HG03135 (cell line): ENCODE results near the gene GARRE1.
"Not testable (repeated sequence)": the region's sequence is repeated elsewhere in the genome, so short reads cannot be mapped to it uniquely, and the experiment has no call there.

Experiments
- ATAC-seq: cut with Tn5 transposase; IDR thresholded peaks from one replicate; pipeline ENCODE4 v1.9.1; 2021; ENCODE audit warnings: mild to moderate bottlenecking, moderate library complexity; ENCODE audit not compliant: unreplicated experiment

The GARRE1 gene, protein sequence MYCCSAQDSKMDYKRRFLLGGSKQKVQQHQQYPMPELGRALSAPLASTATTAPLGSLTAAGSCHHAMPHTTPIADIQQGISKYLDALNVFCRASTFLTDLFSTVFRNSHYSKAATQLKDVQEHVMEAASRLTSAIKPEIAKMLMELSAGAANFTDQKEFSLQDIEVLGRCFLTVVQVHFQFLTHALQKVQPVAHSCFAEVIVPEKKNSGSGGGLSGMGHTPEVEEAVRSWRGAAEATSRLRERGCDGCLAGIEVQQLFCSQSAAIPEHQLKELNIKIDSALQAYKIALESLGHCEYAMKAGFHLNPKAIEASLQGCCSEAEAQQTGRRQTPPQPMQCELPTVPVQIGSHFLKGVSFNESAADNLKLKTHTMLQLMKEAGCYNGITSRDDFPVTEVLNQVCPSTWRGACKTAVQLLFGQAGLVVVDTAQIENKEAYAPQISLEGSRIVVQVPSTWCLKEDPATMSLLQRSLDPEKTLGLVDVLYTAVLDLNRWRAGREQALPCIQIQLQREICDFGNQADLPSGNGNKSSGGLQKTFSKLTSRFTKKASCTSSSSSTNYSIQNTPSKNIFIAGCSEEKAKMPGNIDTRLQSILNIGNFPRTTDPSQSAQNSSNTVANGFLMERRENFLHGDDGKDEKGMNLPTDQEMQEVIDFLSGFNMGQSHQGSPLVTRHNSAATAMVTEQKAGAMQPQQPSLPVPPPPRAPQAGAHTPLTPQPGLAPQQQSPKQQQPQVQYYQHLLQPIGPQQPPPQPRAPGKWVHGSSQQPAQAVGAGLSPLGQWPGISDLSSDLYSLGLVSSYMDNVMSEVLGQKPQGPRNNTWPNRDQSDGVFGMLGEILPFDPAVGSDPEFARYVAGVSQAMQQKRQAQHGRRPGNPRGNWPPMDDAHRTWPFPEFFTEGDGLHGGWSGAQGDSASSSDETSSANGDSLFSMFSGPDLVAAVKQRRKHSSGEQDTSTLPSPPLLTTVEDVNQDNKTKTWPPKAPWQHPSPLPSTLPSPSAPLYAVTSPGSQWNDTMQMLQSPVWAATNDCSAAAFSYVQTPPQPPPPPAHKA (N-terminal part only)

DNA sequence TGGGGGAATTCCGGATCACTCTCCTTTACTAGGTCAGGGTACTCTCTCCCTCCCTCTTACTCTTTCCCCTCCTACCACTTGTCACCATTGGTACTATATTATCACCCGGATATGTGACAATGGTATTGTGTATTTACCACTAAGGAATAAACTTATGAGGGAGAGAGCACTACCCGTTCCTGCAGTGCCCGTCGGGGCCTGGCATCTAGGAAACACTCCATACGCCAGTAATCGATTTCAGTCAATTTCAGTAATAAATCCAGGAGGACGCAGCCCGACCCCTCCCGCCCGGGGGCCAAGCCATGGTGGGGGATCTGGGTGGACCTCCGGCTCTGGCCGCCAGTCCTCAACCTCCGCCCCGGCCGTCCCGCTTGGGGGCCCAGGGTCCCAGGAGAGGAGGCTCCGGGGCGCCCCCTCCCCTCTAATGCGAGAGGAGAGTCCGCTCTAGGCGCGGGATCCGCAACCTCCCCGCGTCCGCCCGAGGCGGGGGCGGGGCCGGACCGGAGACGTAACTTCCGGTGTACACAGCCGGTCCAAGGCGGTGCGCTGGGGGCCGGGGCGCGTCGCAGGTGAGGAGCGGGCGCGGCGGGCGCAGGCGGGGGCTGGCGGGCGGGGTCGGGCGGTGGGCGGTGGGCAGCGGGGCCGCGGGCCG is at the start of gene GARRE1:
TSS of gene GARRE1 (plus strand) at position 509 of the 652 bp plus-strand sequence. CDS start 45,920 bp downstream, outside the sequence.
- peak; percentile 91 for ATAC-seq

DNA sequence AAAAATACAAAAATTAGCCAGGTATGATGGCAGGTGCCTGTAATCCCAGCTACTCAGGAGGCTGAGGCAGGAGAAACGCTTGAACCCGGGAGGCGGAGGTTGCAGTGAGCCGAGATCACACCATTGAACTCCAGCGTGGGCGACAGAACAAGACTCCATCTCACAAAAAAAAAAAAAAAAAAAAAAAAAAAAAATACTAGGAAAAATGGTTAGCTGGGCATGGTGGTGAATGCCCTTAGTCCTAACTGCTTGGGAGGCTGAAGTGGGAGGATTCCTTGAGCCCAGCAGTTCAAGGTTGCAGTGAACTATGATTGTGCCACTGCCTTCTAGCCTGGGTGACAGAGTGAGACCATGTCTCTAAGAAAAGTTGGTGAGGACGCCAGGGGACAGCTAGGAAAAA is 49.0 kb upstream of the GARRE1 start:
- ATAC-seq: not testable (repeated sequence)

DNA sequence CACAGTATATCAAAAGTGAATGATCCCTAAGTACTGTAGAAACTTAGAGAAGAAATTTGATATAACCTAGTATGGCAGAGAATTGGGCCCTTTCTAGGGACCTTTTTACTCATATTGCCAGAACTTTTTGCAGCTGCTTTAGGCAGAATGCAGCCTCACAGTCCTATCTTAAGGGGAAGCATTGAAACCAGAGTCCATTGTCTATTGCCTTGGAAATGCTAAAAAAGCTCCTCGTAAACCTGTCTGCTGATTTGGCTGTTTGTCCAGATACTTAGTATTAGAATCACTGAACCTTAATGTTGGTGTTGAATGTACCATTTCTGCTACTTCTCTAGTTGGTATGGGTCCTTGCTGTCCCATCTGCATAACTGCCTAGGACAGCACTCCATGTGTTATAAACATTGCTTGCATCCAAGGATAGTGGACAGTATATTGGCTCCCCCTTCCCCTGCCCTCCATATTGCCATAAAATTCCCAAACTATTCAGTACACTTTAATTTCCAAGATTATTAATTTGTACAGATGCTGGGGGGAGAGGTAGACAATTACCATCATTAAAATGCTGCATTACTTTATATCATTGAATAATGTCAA is 46.0 kb upstream of the GARRE1 start:
- ATAC-seq: no peak

DNA sequence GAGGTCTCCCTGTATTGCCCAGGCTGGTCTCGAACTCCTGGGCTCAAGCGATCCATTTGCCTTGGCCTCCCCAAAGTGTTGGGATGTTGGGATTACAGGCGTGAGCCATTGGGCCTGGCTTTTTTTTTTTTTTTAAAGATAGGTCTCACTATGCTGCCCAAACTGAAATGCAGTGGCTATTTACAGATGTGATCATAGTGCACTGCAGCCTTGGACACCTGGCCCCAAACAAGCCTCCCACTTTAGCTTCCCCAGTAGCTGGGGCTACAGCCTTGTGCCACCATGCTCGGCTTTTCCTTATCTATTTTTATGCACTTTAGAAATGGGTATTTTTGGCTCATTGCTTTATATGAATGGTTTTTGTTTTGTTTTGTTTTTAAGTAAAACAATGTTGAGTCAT is 44.6 kb upstream of the GARRE1 start:
- no peak for ATAC-seq

DNA sequence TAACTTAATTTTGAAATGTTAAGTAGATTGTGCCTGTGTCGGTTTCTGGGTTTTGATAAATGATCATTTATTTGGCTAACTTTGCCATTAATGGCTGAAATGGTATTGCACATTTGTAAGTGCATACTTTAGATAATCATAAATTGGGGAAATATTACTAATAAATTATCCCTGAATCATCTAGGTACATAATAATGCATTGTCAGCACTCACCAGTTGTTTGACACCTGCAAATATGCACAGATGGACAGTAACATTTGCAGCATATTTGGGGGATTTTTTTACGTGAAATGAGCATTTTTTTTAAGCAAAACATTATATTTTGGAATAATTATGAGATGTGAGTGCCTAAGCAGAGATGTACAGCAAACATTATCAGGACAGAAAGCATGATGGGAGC is 41.1 kb upstream of the GARRE1 start:
- no peak for ATAC-seq

DNA sequence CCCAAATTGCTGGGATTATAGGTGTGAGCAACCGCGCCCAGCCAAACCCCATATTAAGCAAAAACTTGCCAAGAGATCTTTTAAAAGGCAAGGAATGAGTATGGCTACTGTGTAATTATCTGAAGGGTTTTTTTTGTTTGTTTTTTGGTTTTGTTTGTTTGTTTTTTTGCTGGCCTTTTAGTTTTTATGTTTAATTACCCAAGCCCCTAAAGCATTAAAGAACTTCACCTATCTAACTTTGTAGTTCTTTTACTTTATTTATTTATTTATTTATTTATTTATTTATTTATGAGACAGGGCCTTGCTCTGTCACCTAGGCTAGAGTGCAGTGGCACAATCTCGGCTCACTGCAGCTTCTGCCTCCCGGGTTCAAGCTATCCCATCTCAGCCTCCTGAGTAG is 40.3 kb upstream of the GARRE1 start:
- ATAC-seq: no peak

DNA sequence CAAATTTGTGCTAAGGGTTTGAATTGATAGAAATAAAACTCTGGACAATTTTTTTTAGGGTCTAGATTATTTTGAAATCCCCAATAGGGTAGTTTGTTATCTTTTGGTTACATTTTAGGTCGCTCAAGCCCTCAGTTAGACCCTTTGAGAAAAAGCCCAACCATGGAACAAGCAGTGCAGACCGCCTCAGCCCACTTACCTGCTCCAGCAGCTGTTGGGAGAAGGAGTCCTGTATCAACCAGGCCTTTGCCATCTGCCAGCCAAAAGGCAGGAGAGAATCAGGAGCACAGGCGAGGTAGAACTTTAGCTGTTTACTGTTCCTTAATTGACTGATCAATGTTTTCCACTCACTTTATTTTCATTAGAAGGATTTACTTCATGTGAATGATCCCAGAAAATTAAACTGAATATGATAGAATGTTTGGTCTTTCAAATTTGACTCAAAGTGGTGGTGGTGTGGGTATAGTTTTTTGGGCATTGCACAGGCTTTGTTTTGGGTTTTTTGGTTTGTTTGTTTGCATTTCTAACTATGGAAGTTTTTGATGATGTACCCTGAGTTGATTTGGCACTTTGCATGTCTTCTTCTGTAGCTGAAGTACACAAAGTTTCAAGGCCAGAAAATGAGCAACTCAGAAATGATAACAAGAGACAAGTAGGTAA is 39.2 kb upstream of the GARRE1 start:
- ATAC-seq: no peak

DNA sequence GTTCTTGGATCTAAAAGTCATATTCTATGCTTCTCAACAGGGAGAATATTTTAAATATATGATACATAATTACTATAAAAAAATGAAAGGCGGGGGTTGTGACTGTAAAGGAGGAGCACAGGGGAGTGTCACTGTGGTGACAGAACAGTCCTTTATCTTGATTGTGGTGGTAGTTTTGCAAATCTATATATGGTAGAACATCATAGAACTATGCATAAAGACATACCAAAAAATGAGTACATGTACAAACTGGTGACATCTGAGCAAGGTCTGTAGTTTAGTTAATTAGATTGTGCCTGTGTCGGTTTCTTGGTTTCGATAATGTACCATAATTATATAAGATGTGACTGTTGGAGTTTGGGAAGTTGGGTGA is 38.7 kb upstream of the GARRE1 start:
- ATAC-seq: no peak

DNA sequence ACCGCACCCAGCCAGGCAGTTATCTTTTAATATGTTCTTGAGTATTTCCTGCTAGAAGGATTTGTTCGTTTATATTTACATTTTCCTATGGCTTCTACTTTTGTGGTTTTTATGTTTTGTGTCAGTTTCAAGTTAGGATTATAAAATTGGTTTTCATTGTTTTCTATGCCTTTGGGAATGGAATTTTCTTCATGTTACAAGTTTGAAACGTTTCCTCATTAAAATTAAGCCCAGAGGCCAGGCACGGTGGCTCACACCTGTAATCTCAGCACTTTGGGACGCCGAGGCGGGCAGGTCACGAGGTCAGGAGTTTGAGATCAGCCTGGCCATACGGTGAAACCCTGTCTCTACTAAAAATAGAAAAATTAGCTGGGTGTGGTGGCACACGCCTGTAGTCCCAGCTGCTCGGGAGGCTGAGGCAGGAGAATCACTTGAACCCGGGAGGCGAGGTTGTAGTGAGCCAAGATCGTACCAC is 37.6 kb upstream of the GARRE1 start:
- ATAC-seq: not testable (repeated sequence)

DNA sequence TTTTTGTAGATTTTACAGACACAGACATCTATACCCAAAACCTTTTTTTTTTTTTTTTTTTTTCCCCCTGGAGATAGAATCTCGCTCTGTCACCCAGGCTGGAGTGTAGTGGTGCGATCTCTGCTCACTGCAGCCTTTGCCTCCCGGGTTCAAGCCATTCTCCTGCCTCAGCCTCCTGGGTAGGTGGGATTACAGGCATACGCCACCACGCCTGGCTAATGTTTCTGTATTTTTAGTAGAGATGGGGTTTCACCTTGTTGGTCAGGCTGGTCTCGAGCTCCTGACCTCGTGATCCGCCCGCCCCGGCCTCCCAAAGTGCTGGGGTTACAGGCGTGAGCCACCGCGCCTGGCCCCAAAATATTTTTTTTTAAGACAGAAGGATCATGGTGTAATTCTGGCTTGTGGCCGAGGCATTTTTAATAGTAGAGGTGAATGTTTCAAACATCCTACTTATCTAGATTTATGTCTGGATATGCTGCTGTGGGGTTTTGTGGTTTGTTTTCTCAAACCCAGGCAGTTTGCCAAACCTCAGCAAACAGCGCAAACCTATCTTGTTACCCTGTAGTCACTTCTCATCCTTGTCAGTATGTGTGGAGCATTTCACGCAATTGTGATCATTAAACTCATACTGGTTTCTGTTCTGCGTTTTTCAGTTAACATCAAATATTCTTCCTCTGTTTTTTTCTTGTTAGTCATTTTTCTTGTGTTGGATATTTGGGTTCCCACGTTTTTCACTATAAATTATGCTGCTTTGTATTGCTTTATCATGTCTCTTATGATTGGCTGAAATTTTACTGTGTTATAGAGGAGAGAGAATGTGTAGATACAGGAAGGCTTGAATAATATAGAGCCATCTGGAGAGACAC is 36.2 kb upstream of the GARRE1 start:
- no peak for ATAC-seq

DNA sequence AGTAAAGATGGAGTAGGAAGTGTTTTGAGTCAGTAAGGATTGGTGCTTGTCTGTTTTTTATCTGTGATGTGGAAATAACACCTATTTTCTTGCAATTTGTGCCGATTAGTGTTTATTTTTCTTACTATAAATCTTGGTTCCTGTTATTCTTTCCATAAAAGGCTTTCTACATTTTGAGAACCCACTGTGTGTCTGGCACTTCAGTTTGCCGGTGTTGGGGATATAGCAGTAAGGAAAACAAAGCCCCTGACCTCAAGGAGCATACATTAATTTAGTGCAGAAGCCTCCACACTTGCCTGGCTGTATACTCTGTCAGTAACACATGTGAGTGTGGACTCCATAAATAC is 35.6 kb upstream of the GARRE1 start:
- ATAC-seq: no peak

DNA sequence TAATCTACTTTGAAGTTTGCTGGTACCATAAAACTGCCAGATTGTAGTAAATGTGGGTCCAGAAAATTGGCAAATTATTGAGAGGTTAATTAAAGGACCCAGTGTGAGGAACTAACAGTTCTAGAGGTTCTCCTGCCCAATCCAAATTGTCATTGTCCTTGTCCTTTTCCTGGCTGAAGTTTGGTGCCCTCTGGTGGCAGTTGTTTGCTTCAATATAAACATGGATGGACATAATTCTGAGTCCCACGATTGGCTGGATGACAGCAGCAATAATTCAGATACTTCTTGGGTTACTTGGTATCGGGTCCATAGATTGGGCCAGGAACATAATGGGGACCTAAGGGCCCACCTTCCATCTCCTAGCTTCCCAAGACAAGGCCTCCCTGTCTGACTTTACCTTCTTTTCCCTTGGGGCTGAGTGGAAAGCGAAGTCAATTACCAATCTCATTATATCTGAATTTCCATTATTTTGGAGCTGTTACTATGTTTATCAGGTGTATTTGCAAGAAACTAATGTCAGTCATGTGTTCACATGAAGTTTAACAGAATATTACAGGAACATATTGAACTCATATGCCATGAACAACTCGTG is 33.8 kb upstream of the GARRE1 start:
- no peak for ATAC-seq

DNA sequence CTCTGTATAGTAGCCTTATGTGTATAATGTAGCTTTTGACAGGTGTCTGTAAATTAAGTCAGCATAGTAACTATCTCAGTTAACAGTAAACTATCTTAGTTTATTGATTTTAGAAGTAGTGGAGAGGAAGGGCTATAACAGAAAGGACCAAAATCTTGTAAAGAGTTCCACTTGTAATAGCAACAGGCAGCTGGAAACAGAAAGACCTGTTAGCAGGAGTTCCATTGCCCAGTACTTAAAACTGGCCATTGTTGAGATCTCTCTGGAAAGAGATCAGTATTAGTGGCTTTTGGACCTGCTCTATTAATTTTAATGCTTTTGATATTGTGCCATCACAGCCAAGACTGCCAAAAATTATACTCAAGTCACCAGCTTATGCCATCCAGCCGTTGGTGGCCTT is 32.0 kb upstream of the GARRE1 start:
- ATAC-seq: no peak

DNA sequence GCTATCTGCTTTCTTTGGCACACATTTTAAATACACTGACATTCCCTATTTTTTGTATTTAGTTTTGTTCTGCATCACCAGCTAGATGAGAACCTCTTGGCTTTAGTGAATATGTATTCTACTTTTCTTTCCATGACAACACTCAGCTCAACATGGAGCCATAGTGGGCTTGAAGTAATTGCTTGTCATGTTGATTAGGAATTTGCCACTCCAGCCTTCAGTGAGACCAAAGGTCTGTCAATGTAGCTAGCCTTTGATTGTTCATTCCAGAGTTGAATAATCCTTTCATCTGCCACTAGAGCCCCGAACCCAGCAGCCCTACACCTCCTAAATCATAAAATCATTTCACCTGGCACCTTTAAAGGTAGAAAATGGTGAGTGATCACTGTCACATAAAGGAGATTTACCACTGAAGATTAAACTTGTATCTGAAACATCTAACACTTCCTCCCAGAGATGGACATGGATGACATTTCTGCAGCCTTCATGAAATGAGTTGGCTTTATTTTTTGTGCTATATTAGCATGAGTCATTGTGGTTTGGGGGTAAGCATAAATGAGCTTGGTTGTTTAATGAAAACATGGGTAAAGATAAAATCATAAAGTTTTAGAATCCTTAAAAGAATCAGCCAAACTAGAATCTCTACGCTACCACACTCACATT is 29.2 kb upstream of the GARRE1 start:
- no peak for ATAC-seq

DNA sequence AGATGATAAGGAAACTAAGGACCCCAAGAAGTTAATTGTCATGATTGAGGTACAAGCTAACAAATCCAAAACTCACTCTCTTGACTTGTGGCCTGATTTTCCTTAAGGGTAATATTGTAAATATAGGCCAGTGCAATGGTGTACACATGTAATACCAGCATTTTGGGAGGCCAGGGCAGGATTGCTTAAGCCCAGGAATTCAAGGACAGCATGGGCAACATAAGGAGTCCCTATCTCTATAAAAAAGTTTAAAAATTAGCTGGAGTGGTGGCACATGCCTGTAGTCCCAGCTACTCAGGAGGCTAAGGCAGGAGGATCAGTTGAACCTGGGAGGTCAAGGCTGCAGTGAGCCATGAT is 28.7 kb upstream of the GARRE1 start:
- ATAC-seq: no peak

DNA sequence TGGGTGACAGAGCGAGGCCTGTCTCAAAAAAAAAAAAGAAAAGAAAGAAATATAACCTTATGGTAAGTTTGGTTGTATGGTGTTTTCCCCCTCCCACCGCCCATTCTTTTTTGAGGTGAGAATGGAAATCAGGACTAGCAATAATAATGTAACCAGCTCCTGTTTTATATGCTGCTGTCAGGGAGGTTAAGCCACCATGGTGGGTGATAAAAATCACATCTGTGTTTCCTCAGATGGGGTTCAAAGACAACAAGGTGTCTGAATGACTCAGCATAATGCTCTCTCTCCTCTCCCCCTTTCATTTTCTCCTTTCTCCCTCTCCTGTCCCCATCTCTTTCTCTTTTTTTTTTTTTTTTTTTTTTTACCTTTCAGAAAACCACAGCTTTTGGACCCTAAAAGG is 28.3 kb upstream of the GARRE1 start:
- no peak for ATAC-seq

DNA sequence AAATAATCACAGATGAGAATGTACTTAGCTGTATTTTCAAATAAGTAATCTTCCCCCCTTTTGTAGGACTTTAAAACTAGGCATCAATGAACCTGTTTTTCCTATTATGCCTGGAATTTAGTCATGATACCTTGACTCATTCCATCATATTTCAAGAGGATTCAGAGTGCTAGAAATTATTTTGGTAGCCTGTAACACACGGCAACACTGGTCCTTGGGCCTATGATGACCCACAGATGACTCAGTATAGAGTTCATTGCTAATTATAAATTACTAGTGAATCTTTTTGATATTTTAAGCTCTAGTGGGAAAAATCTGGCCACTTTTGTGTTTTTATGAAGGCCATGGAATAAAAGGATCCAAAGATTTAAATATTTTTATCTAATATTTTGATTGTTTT is 26.0 kb upstream of the GARRE1 start:
- no peak for ATAC-seq

DNA sequence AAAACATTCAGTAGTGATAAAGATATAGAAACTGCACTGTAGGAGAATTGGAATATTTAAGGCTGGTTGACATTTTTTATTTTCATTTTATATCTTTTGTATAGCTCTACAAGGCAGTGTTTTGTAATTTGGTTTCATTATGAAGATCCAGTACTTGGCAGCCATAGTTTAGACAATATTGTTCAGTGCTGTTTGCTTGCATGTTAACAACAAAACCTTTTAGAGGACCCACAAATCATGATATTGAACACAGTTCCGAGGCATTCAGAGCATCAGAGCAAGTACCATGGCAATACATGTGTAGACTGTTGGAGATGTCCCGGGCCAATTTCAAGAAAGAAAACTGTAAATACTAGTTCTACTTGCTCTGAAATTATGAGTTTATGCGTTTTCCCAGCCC is 25.6 kb upstream of the GARRE1 start:
- no peak for ATAC-seq

DNA sequence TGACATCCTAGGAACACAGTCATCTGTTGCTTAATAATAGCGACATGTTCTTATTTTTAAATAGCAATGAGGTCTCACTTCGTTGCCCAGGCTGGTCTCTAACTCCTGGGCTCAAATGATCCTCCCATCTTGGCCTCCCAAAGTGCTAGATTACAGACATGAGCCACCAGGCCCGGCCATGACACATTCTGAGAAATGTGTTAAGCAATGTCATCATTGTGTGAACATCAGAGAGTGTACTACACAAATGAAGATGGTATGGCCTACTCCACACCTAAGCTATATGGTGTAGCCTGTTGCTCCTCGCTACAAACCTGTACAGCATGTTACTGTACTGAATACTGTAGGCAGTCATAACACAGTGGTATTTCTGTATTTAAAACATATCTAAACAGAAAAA is 24.6 kb upstream of the GARRE1 start:
- no peak for ATAC-seq
